Measurements from ENCODE around the gene NADSYN1.

NADSYN1 gene

DNA sequence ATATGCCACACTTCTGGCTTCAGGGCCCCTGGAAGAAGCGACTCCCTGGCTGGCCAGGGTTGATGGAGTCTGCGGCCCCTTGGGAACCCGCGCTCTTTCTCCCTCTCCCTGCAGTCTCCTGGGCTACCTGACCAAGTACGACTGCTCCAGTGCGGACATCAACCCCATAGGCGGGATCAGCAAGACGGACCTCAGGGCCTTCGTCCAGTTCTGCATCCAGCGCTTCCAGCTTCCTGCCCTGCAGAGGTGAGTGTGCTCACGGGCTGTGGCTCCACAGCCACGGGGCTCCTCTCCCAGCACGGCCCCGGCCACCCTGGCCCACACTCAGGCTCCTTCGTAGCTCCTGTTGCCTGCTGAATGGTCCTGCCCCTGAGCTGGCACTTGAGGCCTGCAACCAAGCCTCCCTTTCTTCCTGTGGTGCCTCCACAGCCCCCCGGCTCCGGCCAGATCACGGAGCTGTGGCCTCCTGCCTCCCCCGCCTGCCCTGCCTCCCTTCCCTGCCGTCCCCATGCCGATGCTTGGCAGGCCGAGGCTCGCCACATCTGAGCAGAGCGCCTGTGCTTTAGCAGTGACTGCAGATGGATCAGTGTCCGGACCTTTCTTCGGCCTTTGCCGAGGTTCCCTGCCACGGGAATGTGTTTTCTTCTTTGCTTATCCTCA lies 37.9 kb downstream of the NADSYN1 start:
- DNase-seq (ENCODE audit: low read depth, low spot score), result no peak

DNA sequence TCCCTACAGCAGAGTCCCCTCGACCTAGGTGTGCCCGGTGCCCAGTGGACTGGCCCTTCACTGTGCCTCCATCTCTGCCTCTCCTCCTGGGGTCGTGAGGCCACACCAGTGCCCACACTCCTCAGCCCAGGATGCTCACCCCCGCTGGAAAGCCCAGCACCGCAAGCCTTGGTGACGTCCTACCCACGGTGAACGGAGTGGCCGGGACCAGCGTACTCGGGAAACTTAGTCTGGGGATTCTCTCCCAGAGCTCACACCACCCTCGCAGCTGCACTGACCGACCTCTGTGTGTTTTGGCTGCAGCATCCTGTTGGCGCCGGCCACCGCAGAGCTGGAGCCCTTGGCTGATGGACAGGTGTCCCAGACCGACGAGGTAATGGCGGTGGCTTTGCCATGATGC lies 38.5 kb downstream of the NADSYN1 start:
- DNase-seq (ENCODE audit: low read depth, low spot score), result no peak

GRCh38 chr11:71491940-71492339 lies 38.9 kb downstream of the NADSYN1 start:
- DNase-seq (ENCODE audit: low read depth, low spot score), result no peak

DNA sequence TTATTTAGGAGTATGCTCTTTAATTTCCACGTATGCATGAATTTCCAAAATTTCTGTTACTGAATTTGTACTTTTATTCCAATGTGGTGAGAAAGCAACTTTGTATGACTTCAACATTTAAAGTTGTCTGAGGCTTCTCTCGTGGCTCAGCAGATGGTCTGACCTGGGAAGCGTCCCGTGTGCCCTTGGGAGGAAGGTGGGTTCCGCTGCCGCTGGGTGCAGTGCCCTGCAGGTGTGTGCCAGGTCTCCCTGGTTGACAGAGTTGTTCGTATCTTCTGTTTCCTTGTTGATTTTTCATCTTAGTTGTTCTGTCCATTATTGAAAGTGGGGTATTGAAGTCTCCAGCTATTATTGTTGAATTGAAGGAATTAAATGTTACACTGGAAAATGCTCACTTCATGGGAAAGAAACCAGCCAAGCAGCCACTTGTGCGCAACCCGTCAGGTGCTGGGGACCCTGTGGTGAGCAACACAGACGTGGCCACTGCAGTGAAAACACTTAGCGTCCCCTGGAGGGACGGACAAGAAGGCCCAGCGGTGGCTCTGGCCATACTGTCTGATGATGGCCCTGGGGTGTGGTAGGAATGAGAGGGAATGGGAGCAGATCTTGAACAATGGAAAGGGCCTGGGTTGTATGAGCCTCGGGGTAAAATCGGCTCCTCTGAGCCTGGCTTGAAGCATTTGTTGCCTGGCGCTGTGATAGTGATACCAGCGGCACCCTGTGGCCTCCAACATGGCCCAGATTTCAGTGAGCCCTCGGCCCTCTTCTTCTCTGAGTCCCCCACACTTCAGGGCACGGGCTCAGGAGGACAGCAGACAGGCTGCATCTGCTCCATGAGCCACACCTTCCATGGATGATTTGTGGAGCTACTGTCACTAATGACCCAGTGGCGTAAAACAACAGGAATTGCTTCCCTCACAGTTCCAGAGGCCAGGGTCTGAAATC lies 42.6 kb downstream of the NADSYN1 start:
- DNase-seq (ENCODE audit: low read depth, low spot score), result no peak

DNA sequence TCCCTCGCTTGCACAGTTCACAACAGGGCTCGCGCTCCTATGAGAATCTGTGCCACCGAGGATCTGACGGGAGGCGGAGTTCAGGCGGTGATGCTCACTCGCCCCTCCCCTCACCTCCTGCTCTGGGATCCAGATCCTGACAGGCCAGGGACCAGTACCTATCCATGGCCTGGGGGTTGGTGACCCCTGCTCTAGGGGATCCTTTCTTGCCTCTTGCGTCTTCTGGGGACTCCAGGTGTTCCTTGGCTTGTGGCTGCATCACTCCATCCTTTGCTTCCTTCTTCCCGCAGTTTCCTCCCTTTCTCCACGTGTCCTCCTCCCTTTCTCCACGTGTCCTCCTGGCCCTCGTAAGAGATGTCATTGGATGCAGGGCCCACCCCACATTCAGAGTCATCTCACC lies 43.4 kb downstream of the NADSYN1 start:
- no peak for DNase-seq (ENCODE audit: low read depth, low spot score)

DNA sequence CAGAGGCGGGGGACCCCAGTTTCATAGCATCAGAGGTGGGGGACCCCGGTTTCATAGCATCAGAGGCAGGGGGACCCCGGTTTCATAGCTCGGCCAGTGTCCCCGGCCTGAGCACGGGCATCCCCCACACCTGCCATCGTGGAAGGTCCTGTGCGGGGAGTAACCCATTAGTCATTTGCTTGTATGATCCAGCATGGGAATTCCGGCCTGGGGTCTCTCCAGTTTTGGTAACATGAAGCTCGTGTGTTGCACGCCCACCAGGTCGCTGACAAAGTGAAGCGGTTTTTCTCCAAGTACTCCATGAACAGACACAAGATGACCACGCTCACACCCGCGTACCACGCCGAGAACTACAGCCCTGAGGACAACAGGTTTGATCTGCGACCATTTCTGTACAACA lies 45.1 kb downstream of the NADSYN1 start:
- no peak for DNase-seq (ENCODE audit: low read depth, low spot score)

- DNase-seq (ENCODE audit: low read depth, low spot score), result no peak
These were observed 46.1 kb downstream of the NADSYN1 start for GRCh38 chr11:71499125-71499524.

DNA sequence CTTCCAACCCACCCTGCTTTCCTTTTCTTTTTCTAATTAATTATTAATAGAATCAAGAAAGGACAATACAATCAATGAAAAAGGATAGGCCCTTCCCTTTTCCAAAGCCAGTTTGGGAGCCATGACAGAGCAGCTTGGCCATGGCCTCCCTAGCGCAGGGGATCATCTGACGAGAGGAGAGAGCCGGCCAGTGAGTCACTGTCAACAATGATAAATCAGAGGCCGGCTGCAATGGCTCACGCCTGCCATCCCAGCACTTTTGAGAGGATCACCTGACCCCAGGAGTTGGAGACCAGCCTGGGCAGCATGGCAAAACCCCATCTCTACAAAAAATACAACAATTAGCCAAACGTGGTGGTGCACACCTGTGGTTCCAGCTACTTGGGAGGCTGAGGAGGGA lies 46.5 kb downstream of the NADSYN1 start:
- no peak for DNase-seq (ENCODE audit: low read depth, low spot score)

GRCh38 chr11:71500601-71501021 lies 47.6 kb downstream of the NADSYN1 start:
- no peak for DNase-seq (ENCODE audit: low read depth, low spot score)

- no peak for DNase-seq (ENCODE audit: low read depth, low spot score)
These were observed 48.3 kb downstream of the NADSYN1 start for GRCh38 chr11:71501071-71501985.

GRCh38 chr11:71502026-71502425 lies 49.0 kb downstream of the NADSYN1 start:
- DNase-seq (ENCODE audit: low read depth, low spot score), result no peak

DNA sequence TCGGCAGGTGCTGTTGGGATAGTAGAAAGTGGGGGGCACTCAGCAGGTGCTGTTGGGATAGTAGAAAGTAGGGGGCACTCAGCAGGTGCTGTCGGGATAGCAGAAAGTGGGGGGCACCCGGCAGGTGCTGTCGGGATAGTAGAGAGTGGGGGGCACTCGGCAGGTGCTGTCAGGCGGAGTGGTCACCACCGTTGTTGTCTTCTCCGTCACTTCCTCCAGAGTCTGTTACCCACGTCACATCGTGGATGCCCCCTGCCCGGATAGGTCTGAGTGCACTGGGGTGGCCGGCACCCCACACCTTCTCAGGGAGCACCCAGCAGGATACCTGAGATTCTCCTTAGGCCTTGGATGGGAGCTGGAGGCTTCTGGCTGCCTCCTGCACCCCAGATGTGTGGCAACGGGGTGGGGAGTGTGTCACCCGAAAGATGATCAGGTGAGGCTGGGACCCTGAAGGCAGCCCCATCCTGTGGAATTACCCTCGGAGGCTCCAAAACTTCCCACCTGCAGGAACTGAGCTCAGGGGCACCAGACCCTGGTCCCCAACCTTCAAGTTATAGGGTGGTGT lies 50.0 kb downstream of the NADSYN1 start:
- no peak for DNase-seq (ENCODE audit: low read depth, low spot score)

GRCh38 chr11:71504531-71504930 lies 51.5 kb downstream of the NADSYN1 start:
- DNase-seq (ENCODE audit: low read depth, low spot score), result no peak

- DNase-seq (ENCODE audit: low read depth, low spot score), result no peak
These were observed 52.0 kb downstream of the NADSYN1 start for GRCh38 chr11:71505001-71505400.

DNA sequence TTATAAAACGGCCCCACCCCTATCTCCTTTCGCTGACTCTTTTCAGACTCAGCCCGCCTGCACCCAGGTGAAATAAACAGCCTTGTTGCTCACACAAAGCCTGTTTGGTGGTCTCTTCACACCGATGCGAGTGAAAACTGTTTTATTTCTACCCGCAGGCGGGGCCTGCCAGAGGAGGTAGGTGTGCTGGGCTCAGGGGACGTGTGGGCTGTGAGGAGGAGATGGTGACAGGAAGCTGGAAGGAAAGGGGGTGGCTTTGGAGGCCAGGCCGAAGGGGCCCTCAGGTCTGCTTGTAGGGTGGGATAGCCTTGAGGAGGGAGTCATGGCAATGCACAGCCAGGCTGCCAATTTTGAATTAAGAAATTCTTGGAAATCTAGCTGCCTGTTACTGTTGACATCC lies 52.8 kb downstream of the NADSYN1 start:
- DNase-seq (ENCODE audit: low read depth, low spot score), result no peak

- DNase-seq (ENCODE audit: low read depth, low spot score), result no peak
These were observed 54.1 kb downstream of the NADSYN1 start for GRCh38 chr11:71507102-71507501.

GRCh38 chr11:71518506-71519471 lies 65.8 kb downstream of the NADSYN1 start:
- no peak for DNase-seq (ENCODE audit: low read depth, low spot score)

- no peak for DNase-seq (ENCODE audit: low read depth, low spot score)
These were observed 66.5 kb downstream of the NADSYN1 start for GRCh38 chr11:71519546-71519945.

DNA sequence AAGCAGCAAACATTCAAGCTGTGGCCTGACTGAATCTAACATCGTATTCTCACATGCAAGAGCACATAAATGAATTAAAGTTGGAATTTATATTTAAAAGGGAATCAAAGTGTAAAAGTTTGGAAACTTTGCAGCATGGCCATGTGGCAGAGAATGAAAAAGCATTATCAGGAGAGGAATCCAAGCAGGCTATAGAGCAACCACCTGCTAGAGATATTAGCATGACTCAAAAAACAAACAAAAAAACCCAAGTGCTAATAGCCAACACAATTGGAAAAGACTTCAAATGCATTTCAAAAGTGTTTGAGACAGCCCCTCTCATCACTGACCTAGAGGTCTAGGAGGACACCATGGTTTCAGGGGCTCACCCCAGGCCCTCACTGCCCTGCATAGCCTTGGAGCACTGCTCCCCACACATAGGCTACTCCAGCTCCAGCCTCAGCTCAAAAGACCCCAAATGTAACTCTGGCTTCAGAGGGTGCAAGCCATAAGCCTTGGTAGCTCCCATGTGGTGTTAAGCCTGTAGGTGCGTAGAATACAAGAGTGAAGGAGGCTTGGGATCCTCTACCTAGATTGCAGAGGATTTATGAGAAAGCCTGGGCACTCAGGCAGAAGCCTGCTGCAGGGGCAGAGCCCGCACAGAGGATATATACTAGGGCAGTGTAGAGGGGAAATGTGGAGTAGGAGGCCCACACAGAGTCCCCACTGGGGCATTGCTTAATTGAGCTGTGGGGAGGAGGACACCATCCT lies 72.4 kb downstream of the NADSYN1 start:
- DNase-seq (ENCODE audit: low read depth, low spot score), result no peak
